ENCODE results near the gene SSNA1. TPM values are rescaled to one million over a fixed set of nuclear protein-coding genes. Genes with fewer than 3 reads are reported as not detected.

SSNA1 gene
- polyA plus RNA-seq, 4 donors, result 68.9 to 146 (median 103) TPM

GRCh38 chr9:137159105-137160053 is 29.1 kb upstream of the SSNA1 start:
- 30 to 40% (median 30%) methylated on average over 14 of the region's 14 CpGs for WGBS, 3 donors
- H3K4me1 ChIP-seq (ENCODE audit: control insufficient read depth in 3 of 3, insufficient read depth in 2 of 3, low read depth in 1 of 3, low read length in 2 of 3), result peaks cover 0 to 6% (median 0%) of the 10 kb centered on the region in 3 donors
- H3K4me3 ChIP-seq (ENCODE audit: low read depth in 1 of 3, low read length in 3 of 3), result no peak overlapping the region
- DNase-seq (no peak), FAIRE-seq (no peak)
- H3K36me3 ChIP-seq (ENCODE audit: control insufficient read depth in 3 of 3, insufficient read depth in 2 of 3, low read depth in 1 of 3, low read length in 3 of 3), result no peaks in the 10 kb centered on the region
- H3K27ac ChIP-seq (ENCODE audit: low read depth in 1 of 3, low read length in 2 of 3), result no peak overlapping the region
- no peaks in the 10 kb centered on the region for H3K9me3 ChIP-seq (ENCODE audit: control insufficient read depth in 2 of 2, insufficient read depth in 1 of 2, low read depth in 1 of 2, low read length in 1 of 2)
- peaks cover 0 to 95% (median 18%) of the 10 kb centered on the region in 3 donors for H3K27me3 ChIP-seq (ENCODE audit: control insufficient read depth in 3 of 3, insufficient read depth in 3 of 3, low read length in 3 of 3)

DNA sequence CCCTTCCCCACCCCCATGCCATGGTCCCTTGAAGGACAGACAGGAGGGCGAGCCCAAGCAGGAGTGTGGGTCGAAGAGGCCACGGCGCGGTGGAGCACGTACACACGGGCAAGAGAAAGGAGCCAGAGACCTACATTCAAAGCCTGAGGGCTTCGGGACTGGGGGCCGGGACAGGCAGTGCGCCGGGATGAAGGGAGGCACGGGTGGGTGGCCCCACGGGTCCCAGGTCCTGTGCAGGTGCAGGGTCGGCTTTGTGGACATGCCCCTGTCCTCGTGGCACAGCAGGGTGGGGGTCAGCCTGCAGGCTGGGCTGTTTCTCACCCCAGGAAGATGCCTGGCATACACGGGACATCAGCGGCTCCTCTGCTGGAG is 28.4 kb upstream of the SSNA1 start:
- Histone ChIP-seq H3K36me3 (ENCODE audit: control insufficient read depth in 3 of 3, insufficient read depth in 2 of 3, low read depth in 1 of 3, low read length in 3 of 3) (no peaks in the 10 kb centered on the region), H3K27me3 (ENCODE audit: control insufficient read depth in 3 of 3, insufficient read depth in 3 of 3, low read length in 3 of 3) (peaks cover 0 to 95% (median 19%) of the 10 kb centered on the region in 3 donors), H3K4me3 (ENCODE audit: low read depth in 1 of 3, low read length in 3 of 3) (no peak overlapping the region), H3K27ac (ENCODE audit: low read depth in 1 of 3, low read length in 2 of 3) (no peak overlapping the region), H3K4me1 (ENCODE audit: control insufficient read depth in 3 of 3, insufficient read depth in 2 of 3, low read depth in 1 of 3, low read length in 2 of 3) (peaks cover 0 to 6% (median 0%) of the 10 kb centered on the region in 3 donors), H3K9me3 (ENCODE audit: control insufficient read depth in 2 of 2, insufficient read depth in 1 of 2, low read depth in 1 of 2, low read length in 1 of 2) (no peaks in the 10 kb centered on the region)
- WGBS, 3 donors, result 54 to 66% (median 55%) methylated on average over 16 to 17 of the region's 17 CpGs
- FAIRE-seq (no peak), DNase-seq (no peak)

GRCh38 chr9:137160716-137161557 is 27.5 kb upstream of the SSNA1 start:
- Histone ChIP-seq H3K27ac (ENCODE audit: low read depth in 1 of 3, low read length in 2 of 3) (no peak overlapping the region), H3K27me3 (ENCODE audit: control insufficient read depth in 3 of 3, insufficient read depth in 3 of 3, low read length in 3 of 3) (peaks cover 0 to 96% (median 22%) of the 10 kb centered on the region in 3 donors), H3K9me3 (ENCODE audit: control insufficient read depth in 2 of 2, insufficient read depth in 1 of 2, low read depth in 1 of 2, low read length in 1 of 2) (no peaks in the 10 kb centered on the region), H3K4me1 (ENCODE audit: control insufficient read depth in 3 of 3, insufficient read depth in 2 of 3, low read depth in 1 of 3, low read length in 2 of 3) (peaks cover 0 to 6% (median 0%) of the 10 kb centered on the region in 3 donors), H3K36me3 (ENCODE audit: control insufficient read depth in 3 of 3, insufficient read depth in 2 of 3, low read depth in 1 of 3, low read length in 3 of 3) (no peaks in the 10 kb centered on the region), H3K4me3 (ENCODE audit: low read depth in 1 of 3, low read length in 3 of 3) (no peak overlapping the region)
- DNase-seq (no peak), FAIRE-seq (no peak)
- 20 to 35% (median 31%) methylated on average over 56 of the region's 56 CpGs for whole genome bisulfite sequencing, 3 donors

DNA sequence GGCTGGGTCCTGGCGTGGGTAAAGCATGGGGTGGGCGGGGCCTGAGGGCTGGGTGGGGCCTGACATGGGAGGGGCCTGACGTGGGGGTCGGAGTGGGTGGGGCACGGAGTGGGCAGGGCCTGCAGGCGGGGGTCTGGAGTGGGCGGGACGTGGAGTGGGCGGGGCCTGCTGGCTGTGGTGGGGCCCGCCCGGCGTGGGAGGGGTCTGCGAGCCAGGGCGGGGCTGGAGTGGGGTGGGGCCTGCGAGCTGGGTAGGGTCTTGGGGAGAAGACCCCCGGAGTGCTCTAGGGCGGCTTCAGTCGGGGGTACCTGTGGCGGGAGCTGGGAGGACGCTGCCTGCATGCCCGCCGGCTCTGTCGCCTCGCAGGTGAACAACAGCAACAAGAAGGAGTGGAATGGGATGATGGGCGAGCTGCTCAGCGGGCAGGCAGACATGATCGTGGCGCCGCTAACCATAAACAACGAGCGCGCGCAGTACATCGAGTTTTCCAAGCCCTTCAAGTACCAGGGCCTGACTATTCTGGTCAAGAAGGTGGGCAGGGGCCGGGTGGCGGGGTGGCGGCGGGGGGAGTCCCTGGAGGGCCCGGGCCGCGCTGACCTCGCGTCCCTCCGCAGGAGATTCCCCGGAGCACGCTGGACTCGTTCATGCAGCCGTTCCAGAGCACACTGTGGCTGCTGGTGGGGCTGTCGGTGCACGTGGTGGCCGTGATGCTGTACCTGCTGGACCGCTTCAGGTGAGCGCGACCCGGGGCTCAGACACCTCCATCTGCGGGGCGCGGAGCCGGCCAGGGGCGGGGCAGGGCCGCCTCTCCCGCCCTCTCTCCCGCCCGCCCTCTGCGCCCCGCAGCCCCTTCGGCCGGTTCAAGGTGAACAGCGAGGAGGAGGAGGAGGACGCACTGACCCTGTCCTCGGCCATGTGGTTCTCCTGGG is 26.7 kb upstream of the SSNA1 start:
- FAIRE-seq (no peak), DNase-seq (no peak)
- Histone ChIP-seq H3K27ac (ENCODE audit: low read depth in 1 of 3, low read length in 2 of 3) (no peak overlapping the region), H3K4me1 (ENCODE audit: control insufficient read depth in 3 of 3, insufficient read depth in 2 of 3, low read depth in 1 of 3, low read length in 2 of 3) (peaks cover 0 to 6% (median 0%) of the 10 kb centered on the region in 3 donors), H3K4me3 (ENCODE audit: low read depth in 1 of 3, low read length in 3 of 3) (no peak overlapping the region), H3K27me3 (ENCODE audit: control insufficient read depth in 3 of 3, insufficient read depth in 3 of 3, low read length in 3 of 3) (peaks cover 0 to 96% (median 30%) of the 10 kb centered on the region in 3 donors), H3K36me3 (ENCODE audit: control insufficient read depth in 3 of 3, insufficient read depth in 2 of 3, low read depth in 1 of 3, low read length in 3 of 3) (no peaks in the 10 kb centered on the region), H3K9me3 (ENCODE audit: control insufficient read depth in 2 of 2, insufficient read depth in 1 of 2, low read depth in 1 of 2, low read length in 1 of 2) (no peaks in the 10 kb centered on the region)
- 3 to 8% (median 7%) methylated on average over 53 to 70 of the region's 71 CpGs for WGBS, 3 donors

- DNase-seq, result peak; percentile 59 to 69
- FAIRE-seq, result no peak
- peaks cover 0 to 96% (median 30%) of the 10 kb centered on the region in 3 donors for H3K27me3 ChIP-seq (ENCODE audit: control insufficient read depth in 3 of 3, insufficient read depth in 3 of 3, low read length in 3 of 3)
These were observed 25.7 kb upstream of the SSNA1 start for GRCh38 chr9:137162505-137163364.

GRCh38 chr9:137163365-137163715 is 25.1 kb upstream of the SSNA1 start:
- DNase-seq, result no peak
- WGBS, 3 donors, result 32 to 49% (median 38%) methylated on average over 19 to 26 of the region's 26 CpGs
- H3K27ac ChIP-seq (ENCODE audit: low read depth in 1 of 3, low read length in 2 of 3), result no peak overlapping the region
- no peak overlapping the region for H3K4me3 ChIP-seq (ENCODE audit: low read depth in 1 of 3, low read length in 3 of 3)
- peaks cover 0 to 95% (median 30%) of the 10 kb centered on the region in 3 donors for H3K27me3 ChIP-seq (ENCODE audit: control insufficient read depth in 3 of 3, insufficient read depth in 3 of 3, low read length in 3 of 3)
- H3K4me1 ChIP-seq (ENCODE audit: control insufficient read depth in 3 of 3, insufficient read depth in 2 of 3, low read depth in 1 of 3, low read length in 2 of 3), result peaks cover 0 to 6% (median 0%) of the 10 kb centered on the region in 3 donors
- H3K36me3 ChIP-seq (ENCODE audit: control insufficient read depth in 3 of 3, insufficient read depth in 2 of 3, low read depth in 1 of 3, low read length in 3 of 3), result no peaks in the 10 kb centered on the region
- H3K9me3 ChIP-seq (ENCODE audit: control insufficient read depth in 2 of 2, insufficient read depth in 1 of 2, low read depth in 1 of 2, low read length in 1 of 2), result no peaks in the 10 kb centered on the region
- no peak for FAIRE-seq

More at GRCh38 chr9:137162505-137163364, 25.7 kb upstream of the SSNA1 start:
- Histone ChIP-seq H3K9me3 (ENCODE audit: control insufficient read depth in 2 of 2, insufficient read depth in 1 of 2, low read depth in 1 of 2, low read length in 1 of 2) (no peaks in the 10 kb centered on the region), H3K4me1 (ENCODE audit: control insufficient read depth in 3 of 3, insufficient read depth in 2 of 3, low read depth in 1 of 3, low read length in 2 of 3) (peaks cover 0 to 6% (median 0%) of the 10 kb centered on the region in 3 donors), H3K4me3 (ENCODE audit: low read depth in 1 of 3, low read length in 3 of 3) (no peak overlapping the region), H3K27ac (ENCODE audit: low read depth in 1 of 3, low read length in 2 of 3) (no peak overlapping the region), H3K36me3 (ENCODE audit: control insufficient read depth in 3 of 3, insufficient read depth in 2 of 3, low read depth in 1 of 3, low read length in 3 of 3) (no peaks in the 10 kb centered on the region)
- 12 to 21% (median 12%) methylated on average over 61 to 74 of the region's 74 CpGs for WGBS, 3 donors

GRCh38 chr9:137163805-137164204 is 24.7 kb upstream of the SSNA1 start:
- H3K27ac ChIP-seq (ENCODE audit: low read depth in 1 of 3, low read length in 2 of 3), result no peak overlapping the region
- H3K27me3 ChIP-seq (ENCODE audit: control insufficient read depth in 3 of 3, insufficient read depth in 3 of 3, low read length in 3 of 3), result peaks cover 0 to 94% (median 30%) of the 10 kb centered on the region in 3 donors
- H3K4me3 ChIP-seq (ENCODE audit: low read depth in 1 of 3, low read length in 3 of 3), result no peak overlapping the region
- H3K9me3 ChIP-seq (ENCODE audit: control insufficient read depth in 2 of 2, insufficient read depth in 1 of 2, low read depth in 1 of 2, low read length in 1 of 2), result no peaks in the 10 kb centered on the region
- H3K36me3 ChIP-seq (ENCODE audit: control insufficient read depth in 3 of 3, insufficient read depth in 2 of 3, low read depth in 1 of 3, low read length in 3 of 3), result no peaks in the 10 kb centered on the region
- 78 to 85% (median 80%) methylated on average over 22 of the region's 22 CpGs for WGBS, 3 donors
- H3K4me1 ChIP-seq (ENCODE audit: control insufficient read depth in 3 of 3, insufficient read depth in 2 of 3, low read depth in 1 of 3, low read length in 2 of 3), result peaks cover 0 to 6% (median 0%) of the 10 kb centered on the region in 3 donors
- no peak for FAIRE-seq
- DNase-seq, result no peak
